HG03025 (cell line): ENCODE measurements around the gene ADNP.
"Not testable (repeated sequence)": the region's sequence is repeated elsewhere in the genome, so short reads cannot be mapped to it uniquely, and the experiment has no call there.

Experiments
- ATAC-seq: cut with Tn5 transposase; IDR thresholded peaks from one replicate; pipeline ENCODE4 v1.9.1; 2021; ENCODE audit warnings: mild to moderate bottlenecking, moderate library complexity; ENCODE audit not compliant: unreplicated experiment, low FRiP score

Gene ADNP

GRCh38 chr20:50903353-50904051, 27.7 kb downstream of the ADNP start:
- ATAC-seq: no peak

- no peak for ATAC-seq
These were observed 29.9 kb downstream of the ADNP start for GRCh38 chr20:50901301-50901700.

- no peak for ATAC-seq
These were observed 31.0 kb downstream of the ADNP start for GRCh38 chr20:50900261-50900660.

- no peak for ATAC-seq
These were observed 32.8 kb downstream of the ADNP start for GRCh38 chr20:50898475-50898874.

GRCh38 chr20:50895111-50895830, 36.0 kb downstream of the ADNP start:
- no peak for ATAC-seq

- ATAC-seq: no peak
These were observed 37.6 kb downstream of the ADNP start for GRCh38 chr20:50893620-50894019.

GRCh38 chr20:50892394-50892793, 38.8 kb downstream of the ADNP start:
- no peak for ATAC-seq

- no peak for ATAC-seq
These were observed 40.1 kb downstream of the ADNP start for GRCh38 chr20:50891138-50891537.

GRCh38 chr20:50887576-50887975, 43.7 kb downstream of the ADNP start:
- no peak for ATAC-seq

GRCh38 chr20:50886184-50886790, 45.0 kb downstream of the ADNP start:
- no peak for ATAC-seq

GRCh38 chr20:50885781-50886180, 45.5 kb downstream of the ADNP start:
- ATAC-seq: no peak

GRCh38 chr20:50885068-50885467, 46.2 kb downstream of the ADNP start:
- no peak for ATAC-seq

GRCh38 chr20:50883856-50884255, 47.4 kb downstream of the ADNP start:
- ATAC-seq: no peak

- not testable (repeated sequence) for ATAC-seq
These were observed 49.3 kb downstream of the ADNP start for GRCh38 chr20:50881759-50882424.

- ATAC-seq: no peak
These were observed 51.3 kb downstream of the ADNP start for GRCh38 chr20:50879649-50880550.

GRCh38 chr20:50877232-50877743, 53.9 kb downstream of the ADNP start:
- no peak for ATAC-seq

GRCh38 chr20:50876816-50877215, 54.4 kb downstream of the ADNP start:
- no peak for ATAC-seq

- no peak for ATAC-seq
These were observed 55.1 kb downstream of the ADNP start for GRCh38 chr20:50876063-50876685.
